DOHH2 (cell line): Measurements from ENCODE around the gene BTBD3.

Experiments
- H3F3A ChIP-seq: fragments of 200-600 bp; sonication (generic), shearing (Covaris generic); 2 replicates; pipeline ENCODE4 v1.6.0; 2016; ENCODE audit warnings: antibody characterized with exemption, mild to moderate bottlenecking; ENCODE audit not compliant: control insufficient read depth, insufficient read depth
- H3K27ac ChIP-seq: fragments of 200-600 bp; sonication (generic); 2 replicates; pipeline ENCODE4 v1.5.1; 2014; ENCODE audit warnings: low read depth, mild to moderate bottlenecking, low read length, moderate library complexity
- H3K27me3 ChIP-seq: fragments of 200-600 bp; sonication (generic); 2 replicates; pipeline ENCODE4 v1.6.1; 2014; ENCODE audit warnings: mild to moderate bottlenecking, low read length, mixed read lengths; ENCODE audit not compliant: control insufficient read depth
- H3K36me3 ChIP-seq: fragments of 200-600 bp; sonication (generic); 2 replicates; pipeline ENCODE4 v1.6.1; 2014; ENCODE audit warnings: mild to moderate bottlenecking, low read length, moderate library complexity, mixed read lengths; ENCODE audit not compliant: control insufficient read depth
- H3K4me1 ChIP-seq: fragments of 200-600 bp; sonication (generic); 2 replicates; pipeline ENCODE4 v1.6.1; 2014; ENCODE audit warnings: mild to moderate bottlenecking, low read length, mixed read lengths; ENCODE audit not compliant: control insufficient read depth
- H3K4me2 ChIP-seq: fragments of 200-600 bp; sonication (generic); 2 replicates; pipeline ENCODE4 v1.6.0; 2014; ENCODE audit warnings: mild to moderate bottlenecking, low read length, moderate library complexity
- H3K4me3 ChIP-seq: fragments of 200-600 bp; sonication (generic); 2 replicates; pipeline ENCODE4 v1.5.1; 2014; ENCODE audit warnings: mild to moderate bottlenecking, low read length, mixed read lengths
- H3K79me2 ChIP-seq: fragments of 200-600 bp; sonication (generic); 2 replicates; pipeline ENCODE4 v1.6.1; 2014; ENCODE audit warnings: mild to moderate bottlenecking, low read length, mixed read lengths; ENCODE audit not compliant: control insufficient read depth
- H3K9me2 ChIP-seq: fragments of 200-600 bp; sonication (generic); replicated peaks from 2 replicates; pipeline ENCODE4 v1.6.1; 2014; ENCODE audit warnings: mild to moderate bottlenecking, low read length, mixed read lengths; ENCODE audit not compliant: control insufficient read depth
- H3K9me3 ChIP-seq: fragments of 200-600 bp; sonication (generic); 2 replicates; pipeline ENCODE4 v1.6.1; 2014; ENCODE audit warnings: antibody characterized with exemption, low read length, mixed read lengths; ENCODE audit not compliant: control insufficient read depth, insufficient read depth
- H4K20me1 ChIP-seq: fragments of 200-600 bp; sonication (generic); 2 replicates; pipeline ENCODE4 v1.6.0; 2014; ENCODE audit warnings: low read depth, mild to moderate bottlenecking, antibody characterized with exemption, low read length, moderate library complexity; ENCODE audit not compliant: control insufficient read depth, insufficient read depth
- CTCF ChIP-seq: fragments of 200-600 bp; sonication (generic); IDR thresholded peaks from one replicate; pipeline ENCODE4 v1.5.1; 2014; ENCODE audit warnings: antibody characterized with exemption, mild to moderate bottlenecking, low read depth, low read length; ENCODE audit not compliant: poor library complexity, severe bottlenecking
- EZH2phosphoT487 ChIP-seq: fragments of 200-600 bp; sonication (generic); IDR thresholded peaks from 2 replicates; pipeline ENCODE4 v1.6.1; 2017; ENCODE audit warnings: borderline replicate concordance, mild to moderate bottlenecking, antibody characterized with exemption, low read length, moderate library complexity, mixed read lengths

BTBD3 gene

GRCh38 chr20:11952639-11953038, 34.9 kb downstream of the BTBD3 start:
- Histone ChIP-seq H3K4me3 (no peak overlapping the region), H3K4me2 (no peak overlapping the region), H3K27me3 (no peaks in the 10 kb centered on the region), H3K4me1 (no peaks in the 10 kb centered on the region), H3K79me2 (no peaks in the 10 kb centered on the region), H3F3A (no peaks in the 10 kb centered on the region), H4K20me1 (no peaks in the 10 kb centered on the region), H3K36me3 (no peaks in the 10 kb centered on the region), H3K27ac (no peak overlapping the region), H3K9me2 (no peaks in the 10 kb centered on the region), H3K9me3 (peaks cover 4% of the 10 kb centered on the region; the same call in 1 of the 2 replicates)
- no peak for TF ChIP-seq CTCF
- no peak for TF ChIP-seq EZH2phosphoT487

GRCh38 chr20:11957911-11958310, 40.2 kb downstream of the BTBD3 start:
- Histone ChIP-seq H3K36me3 (no peaks in the 10 kb centered on the region), H3F3A (no peaks in the 10 kb centered on the region), H3K4me1 (no peaks in the 10 kb centered on the region), H3K4me2 (no peak overlapping the region), H3K27ac (no peak overlapping the region), H3K79me2 (no peaks in the 10 kb centered on the region), H3K9me3 (peaks cover 4% of the 10 kb centered on the region; the same call in 1 of the 2 replicates), H3K4me3 (no peak overlapping the region), H3K9me2 (no peaks in the 10 kb centered on the region), H3K27me3 (no peaks in the 10 kb centered on the region), H4K20me1 (no peaks in the 10 kb centered on the region)
- TF ChIP-seq CTCF (no peak), EZH2phosphoT487 (no peak)

GRCh38 chr20:11958855-11959254, 41.2 kb downstream of the BTBD3 start:
- Histone ChIP-seq H3K4me3 (no peak overlapping the region), H3K9me3 (peaks cover 4% of the 10 kb centered on the region; the same call in 1 of the 2 replicates), H4K20me1 (no peaks in the 10 kb centered on the region), H3K79me2 (no peaks in the 10 kb centered on the region), H3K4me2 (no peak overlapping the region), H3K36me3 (no peaks in the 10 kb centered on the region), H3K27ac (no peak overlapping the region), H3K27me3 (no peaks in the 10 kb centered on the region), H3F3A (no peaks in the 10 kb centered on the region), H3K9me2 (no peaks in the 10 kb centered on the region), H3K4me1 (no peaks in the 10 kb centered on the region)
- no peak for TF ChIP-seq EZH2phosphoT487
- TF ChIP-seq CTCF, result no peak
